K562 (cell line): ENCODE results near the gene PRRT2. TPM values are rescaled to one million over a fixed set of nuclear protein-coding genes. Genes with fewer than 3 reads are reported as not detected.
"Not testable (repeated sequence)": the region's sequence is repeated elsewhere in the genome, so short reads cannot be mapped to it uniquely, and the experiment has no call there.

Experiments used
- DIDO1 ChIP-seq: fragments of 450-650 bp; IDR thresholded peaks from 2 replicates; pipeline ENCODE4 v1.6.1; 2016; ENCODE audit warnings: low read depth, missing biosample characterization, missing genetic modification characterization
- ID3 ChIP-seq, 2 experiments: fragments of 250-450 bp in 1 of 2; fragments of 450-650 bp in 1 of 2; sonication (Bioruptor Pico) in 1 of 2; IDR thresholded peaks; 2 replicates each; pipeline versions ENCODE4 v1.6.1 to v1.8.0; 2016 to 2021; ENCODE audit warnings: mild to moderate bottlenecking in 2 of 2, moderate library complexity in 2 of 2, missing compliant biosample characterization in 1 of 2, missing genetic modification characterization in 1 of 2
- NFE2L1 ChIP-seq: fragments of 450-650 bp; IDR thresholded peaks from 2 replicates; pipeline ENCODE4 v1.6.1; 2016; ENCODE audit warnings: missing genetic modification characterization, low read depth, mild to moderate bottlenecking, missing compliant biosample characterization, moderate library complexity, borderline replicate concordance
- PATZ1 ChIP-seq: fragments of 250-450 bp; sonication (Bioruptor Pico); IDR thresholded peaks from 2 replicates; pipeline ENCODE4 v1.5.0; 2020; ENCODE audit warnings: mild to moderate bottlenecking, borderline replicate concordance
- PTTG1 ChIP-seq: fragments of 450-650 bp; IDR thresholded peaks from 2 replicates; pipeline ENCODE4 v1.6.1; 2016; ENCODE audit warnings: low read depth, mild to moderate bottlenecking, missing genetic modification characterization, missing compliant biosample characterization
- ZBTB26 ChIP-seq: fragments of 450-650 bp; formaldehyde crosslinking; IDR thresholded peaks from 2 replicates; pipeline ENCODE4 v1.4.0; 2022; ENCODE audit warnings: missing genetic modification characterization
- ZNF23 ChIP-seq: fragments of 250-450 bp; sonication (Bioruptor Pico); IDR thresholded peaks from 2 replicates; pipeline ENCODE4 v1.4.0; 2020; ENCODE audit warnings: mild to moderate bottlenecking
- ZNF384 ChIP-seq: IDR thresholded peaks from 2 replicates; pipeline ENCODE4 v1.6.1; 2012; ENCODE audit warnings: low read depth, low read length, improper control_type of control experiment
- ZNF707 ChIP-seq: fragments of 250-450 bp; sonication (Bioruptor Pico); conservative IDR thresholded peaks from 2 replicates; pipeline ENCODE4 v1.8.0; 2022; ENCODE audit warnings: inconsistent platforms, mild to moderate bottlenecking, moderate library complexity
- polyA plus RNA-seq, 8 experiments: library from polyadenylated mRNA; depleted of rRNA in 4 of 8; stranded (reverse) in 5 of 8; unstranded in 3 of 8; fragments of >200 nt; fragmentation: Nextera tagmentation in 2 of 8; fragmentation: Illumina TruSeq in 1 of 8; extraction: Ambion mirVana in 2 of 8; extraction: Trizol in 1 of 8; gene quantifications; 2 replicates each; pipeline versions ENCODE4 v1.2.1 to v1.2.3, GENCODE V29; 2011 to 2014; ENCODE audit warnings: inconsistent platforms in 1 of 8, missing spikeins in 1 of 8
- total RNA-seq, 7 experiments: library from RNA; depleted of rRNA in 6 of 7; stranded (reverse); fragments of >200 nt in 6 of 7; fragmentation: Illumina TruSeq in 2 of 7; extraction: Trizol in 2 of 7; gene quantifications; 2 replicates each; pipeline versions ENCODE4 v1.2.1 to v1.2.3, GENCODE V29; 2011 to 2021; ENCODE audit warnings: low replicate concordance in 1 of 7
- TF ChIP-seq, protein P1 (sequence below): fragments of 200-800 bp; sonication (Bioruptor generic); IDR thresholded peaks from 2 replicates; pipeline ENCODE4 v1.6.1; 2017; ENCODE audit warnings: missing genetic modification characterization, missing compliant biosample characterization
- TF ChIP-seq, protein P2 (sequence below): fragments of 450-650 bp; IDR thresholded peaks from 2 replicates; pipeline ENCODE4 v1.6.1; 2016; ENCODE audit warnings: missing biosample characterization, missing genetic modification characterization
- TF ChIP-seq, protein P3 (sequence below): fragments of 250-450 bp; sonication (Bioruptor Pico); IDR thresholded peaks from 2 replicates; pipeline ENCODE4 v1.4.0; 2020

Gene PRRT2
- total and polyA plus RNA-seq, 9 of the 15 experiments (the other 6 are each of a cell fraction or from before 2014, with no cell fraction given) = 0.11 to 1.0 (median 0.42) TPM; not detected in 2

- TF ChIP-seq, protein P1, sequence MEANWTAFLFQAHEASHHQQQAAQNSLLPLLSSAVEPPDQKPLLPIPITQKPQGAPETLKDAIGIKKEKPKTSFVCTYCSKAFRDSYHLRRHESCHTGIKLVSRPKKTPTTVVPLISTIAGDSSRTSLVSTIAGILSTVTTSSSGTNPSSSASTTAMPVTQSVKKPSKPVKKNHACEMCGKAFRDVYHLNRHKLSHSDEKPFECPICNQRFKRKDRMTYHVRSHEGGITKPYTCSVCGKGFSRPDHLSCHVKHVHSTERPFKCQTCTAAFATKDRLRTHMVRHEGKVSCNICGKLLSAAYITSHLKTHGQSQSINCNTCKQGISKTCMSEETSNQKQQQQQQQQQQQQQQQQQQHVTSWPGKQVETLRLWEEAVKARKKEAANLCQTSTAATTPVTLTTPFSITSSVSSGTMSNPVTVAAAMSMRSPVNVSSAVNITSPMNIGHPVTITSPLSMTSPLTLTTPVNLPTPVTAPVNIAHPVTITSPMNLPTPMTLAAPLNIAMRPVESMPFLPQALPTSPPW = peak; percentile 58; the same call in 1 of the 2 replicates
- TF ChIP-seq ZNF384 (peak; percentile 47; the same call in 1 of the 2 replicates), NFE2L1 (tag) (peak; percentile 73), PTTG1 (tag) (peak; percentile 98), ZBTB26 (CRISPR knock-in tag) (peak; percentile 85; the same call in 1 of the 2 replicates), PATZ1 (peak; percentile 72; the same call in 1 of the 2 replicates), ID3 (tag; IDR thresholded peaks at IDR 0.05) (peak; percentile 98), DIDO1 (tag) (peak; percentile 78; the same call in 1 of the 2 replicates), ZNF23 (CRISPR knock-in tag) (peak; percentile 78), ZNF707 (CRISPR knock-in tag) (peak; percentile 70)
- TF ChIP-seq, protein P2, sequence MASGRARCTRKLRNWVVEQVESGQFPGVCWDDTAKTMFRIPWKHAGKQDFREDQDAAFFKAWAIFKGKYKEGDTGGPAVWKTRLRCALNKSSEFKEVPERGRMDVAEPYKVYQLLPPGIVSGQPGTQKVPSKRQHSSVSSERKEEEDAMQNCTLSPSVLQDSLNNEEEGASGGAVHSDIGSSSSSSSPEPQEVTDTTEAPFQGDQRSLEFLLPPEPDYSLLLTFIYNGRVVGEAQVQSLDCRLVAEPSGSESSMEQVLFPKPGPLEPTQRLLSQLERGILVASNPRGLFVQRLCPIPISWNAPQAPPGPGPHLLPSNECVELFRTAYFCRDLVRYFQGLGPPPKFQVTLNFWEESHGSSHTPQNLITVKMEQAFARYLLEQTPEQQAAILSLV = peak; percentile 82
- TF ChIP-seq ID3 (CRISPR knock-in tag; IDR thresholded peaks at IDR 0.05) = not testable (repeated sequence)
- TF ChIP-seq, protein P3, sequence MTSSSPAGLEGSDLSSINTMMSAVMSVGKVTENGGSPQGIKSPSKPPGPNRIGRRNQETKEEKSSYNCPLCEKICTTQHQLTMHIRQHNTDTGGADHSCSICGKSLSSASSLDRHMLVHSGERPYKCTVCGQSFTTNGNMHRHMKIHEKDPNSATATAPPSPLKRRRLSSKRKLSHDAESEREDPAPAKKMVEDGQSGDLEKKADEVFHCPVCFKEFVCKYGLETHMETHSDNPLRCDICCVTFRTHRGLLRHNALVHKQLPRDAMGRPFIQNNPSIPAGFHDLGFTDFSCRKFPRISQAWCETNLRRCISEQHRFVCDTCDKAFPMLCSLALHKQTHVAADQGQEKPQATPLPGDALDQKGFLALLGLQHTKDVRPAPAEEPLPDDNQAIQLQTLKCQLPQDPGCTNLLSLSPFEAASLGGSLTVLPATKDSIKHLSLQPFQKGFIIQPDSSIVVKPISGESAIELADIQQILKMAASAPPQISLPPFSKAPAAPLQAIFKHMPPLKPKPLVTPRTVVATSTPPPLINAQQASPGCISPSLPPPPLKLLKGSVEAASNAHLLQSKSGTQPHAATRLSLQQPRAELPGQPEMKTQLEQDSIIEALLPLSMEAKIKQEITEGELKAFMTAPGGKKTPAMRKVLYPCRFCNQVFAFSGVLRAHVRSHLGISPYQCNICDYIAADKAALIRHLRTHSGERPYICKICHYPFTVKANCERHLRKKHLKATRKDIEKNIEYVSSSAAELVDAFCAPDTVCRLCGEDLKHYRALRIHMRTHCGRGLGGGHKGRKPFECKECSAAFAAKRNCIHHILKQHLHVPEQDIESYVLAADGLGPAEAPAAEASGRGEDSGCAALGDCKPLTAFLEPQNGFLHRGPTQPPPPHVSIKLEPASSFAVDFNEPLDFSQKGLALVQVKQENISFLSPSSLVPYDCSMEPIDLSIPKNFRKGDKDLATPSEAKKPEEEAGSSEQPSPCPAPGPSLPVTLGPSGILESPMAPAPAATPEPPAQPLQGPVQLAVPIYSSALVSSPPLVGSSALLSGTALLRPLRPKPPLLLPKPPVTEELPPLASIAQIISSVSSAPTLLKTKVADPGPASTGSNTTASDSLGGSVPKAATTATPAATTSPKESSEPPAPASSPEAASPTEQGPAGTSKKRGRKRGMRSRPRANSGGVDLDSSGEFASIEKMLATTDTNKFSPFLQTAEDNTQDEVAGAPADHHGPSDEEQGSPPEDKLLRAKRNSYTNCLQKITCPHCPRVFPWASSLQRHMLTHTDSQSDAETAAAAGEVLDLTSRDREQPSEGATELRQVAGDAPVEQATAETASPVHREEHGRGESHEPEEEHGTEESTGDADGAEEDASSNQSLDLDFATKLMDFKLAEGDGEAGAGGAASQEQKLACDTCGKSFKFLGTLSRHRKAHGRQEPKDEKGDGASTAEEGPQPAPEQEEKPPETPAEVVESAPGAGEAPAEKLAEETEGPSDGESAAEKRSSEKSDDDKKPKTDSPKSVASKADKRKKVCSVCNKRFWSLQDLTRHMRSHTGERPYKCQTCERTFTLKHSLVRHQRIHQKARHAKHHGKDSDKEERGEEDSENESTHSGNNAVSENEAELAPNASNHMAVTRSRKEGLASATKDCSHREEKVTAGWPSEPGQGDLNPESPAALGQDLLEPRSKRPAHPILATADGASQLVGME (CRISPR knock-in tag) = peak; percentile 42; the same call in 1 of the 2 replicates
Observed at GRCh38 chr16:29783094-29783953, 28.7 kb upstream of the PRRT2 start (continued).
